Fibroblast of lung (primary cell): ENCODE data around the gene DCTN2.
"Not testable (repeated sequence)": the region's sequence is repeated elsewhere in the genome, so short reads cannot be mapped to it uniquely, and the experiment has no call there.

Source experiments
- EZH2 ChIP-seq: IDR thresholded peaks from 2 replicates; pipeline ENCODE4 v1.5.1; 2012; ENCODE audit warnings: low read length, control low read depth, mild to moderate bottlenecking; ENCODE audit errors: missing control alignments
- TF ChIP-seq, protein P1 (sequence below), 2 donors: IDR thresholded peaks in 1 of 2; conservative IDR thresholded peaks in 1 of 2; 1 replicate in 1 of 2; 2 replicates in 1 of 2; pipeline ENCODE4 v1.5.1; 2011 to 2012; ENCODE audit warnings: low read length in 2 of 2, control low read depth in 1 of 2, inconsistent platforms in 1 of 2, low read depth in 1 of 2, mild to moderate bottlenecking in 1 of 2

DNA sequence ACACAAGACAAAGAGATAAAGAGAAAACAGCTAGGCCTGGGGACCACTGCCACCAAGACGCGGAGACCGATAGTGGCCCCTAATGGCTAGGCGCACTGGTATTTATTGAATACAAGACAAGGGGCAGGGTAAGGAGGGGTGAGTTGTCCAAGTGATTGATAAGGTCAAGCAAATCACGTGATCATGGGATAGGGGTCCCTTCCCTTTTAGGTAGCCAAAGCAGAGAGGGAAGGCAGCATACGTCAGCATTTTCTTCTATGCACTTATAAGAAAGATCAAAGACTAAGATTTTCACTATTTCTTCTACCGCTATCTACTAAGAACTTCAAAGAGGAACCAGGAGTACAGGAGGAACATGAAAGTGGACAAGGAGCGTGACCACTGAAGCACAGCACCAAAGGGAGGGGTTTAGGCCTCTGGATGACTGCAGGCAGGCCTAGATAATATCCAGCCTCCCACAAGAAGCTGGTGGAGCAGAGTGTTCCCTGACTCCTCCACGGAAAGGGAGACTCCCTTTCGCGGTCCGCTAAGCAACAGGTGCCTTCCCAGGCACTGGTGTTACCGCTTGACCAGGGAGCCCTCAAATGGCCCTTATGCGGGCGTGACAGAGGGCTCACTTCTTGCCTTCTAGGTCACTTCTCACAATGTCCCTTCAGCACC is 42.1 kb upstream of the DCTN2 start:
- TF ChIP-seq, protein P1, sequence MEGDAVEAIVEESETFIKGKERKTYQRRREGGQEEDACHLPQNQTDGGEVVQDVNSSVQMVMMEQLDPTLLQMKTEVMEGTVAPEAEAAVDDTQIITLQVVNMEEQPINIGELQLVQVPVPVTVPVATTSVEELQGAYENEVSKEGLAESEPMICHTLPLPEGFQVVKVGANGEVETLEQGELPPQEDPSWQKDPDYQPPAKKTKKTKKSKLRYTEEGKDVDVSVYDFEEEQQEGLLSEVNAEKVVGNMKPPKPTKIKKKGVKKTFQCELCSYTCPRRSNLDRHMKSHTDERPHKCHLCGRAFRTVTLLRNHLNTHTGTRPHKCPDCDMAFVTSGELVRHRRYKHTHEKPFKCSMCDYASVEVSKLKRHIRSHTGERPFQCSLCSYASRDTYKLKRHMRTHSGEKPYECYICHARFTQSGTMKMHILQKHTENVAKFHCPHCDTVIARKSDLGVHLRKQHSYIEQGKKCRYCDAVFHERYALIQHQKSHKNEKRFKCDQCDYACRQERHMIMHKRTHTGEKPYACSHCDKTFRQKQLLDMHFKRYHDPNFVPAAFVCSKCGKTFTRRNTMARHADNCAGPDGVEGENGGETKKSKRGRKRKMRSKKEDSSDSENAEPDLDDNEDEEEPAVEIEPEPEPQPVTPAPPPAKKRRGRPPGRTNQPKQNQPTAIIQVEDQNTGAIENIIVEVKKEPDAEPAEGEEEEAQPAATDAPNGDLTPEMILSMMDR (conservative IDR thresholded peaks at IDR 0.05 in 1 of 2, IDR thresholded peaks at IDR 0.05 in 1 of 2; ENCODE audit: low read depth in 1 of 2, low read length in 2 of 2) = not testable (repeated sequence)
- TF ChIP-seq EZH2 = not testable (repeated sequence)
